DMS153 (cell line): ENCODE data around the gene NECTIN4.
"Not testable (repeated sequence)": the region's sequence is repeated elsewhere in the genome, so short reads cannot be mapped to it uniquely, and the experiment has no call there.

Experiments used
- DNase-seq: peaks from one replicate; lab custom pipeline; 2025; lab: John Stamatoyannopoulos, UW

Gene NECTIN4

GRCh38 chr1:161054232-161054631 is 35.1 kb downstream of the NECTIN4 start:
- DNase-seq = no peak

- no peak for DNase-seq
Measured at GRCh38 chr1:161052899-161053298, 36.5 kb downstream of the NECTIN4 start.

- no peak for DNase-seq
Measured at GRCh38 chr1:161051219-161051618, 38.1 kb downstream of the NECTIN4 start.

GRCh38 chr1:161048949-161049722 is 40.2 kb downstream of the NECTIN4 start:
- DNase-seq = no peak

- no peak for DNase-seq
Measured at GRCh38 chr1:161047436-161048420, 41.6 kb downstream of the NECTIN4 start.

- DNase-seq = no peak
Measured at GRCh38 chr1:161046605-161047228, 42.6 kb downstream of the NECTIN4 start.

- peak; percentile 98 for DNase-seq
Measured at GRCh38 chr1:161045736-161046604, 43.4 kb downstream of the NECTIN4 start, which contains the start of gene USF1. Gene USF1, minus strand, starts transcription at chr1:161045977. Its CDS starts 2,702 bp downstream, at chr1:161043275.

- peak; percentile 48 for DNase-seq
Measured at GRCh38 chr1:161044908-161045735, 44.2 kb downstream of the NECTIN4 start.

GRCh38 chr1:161044535-161044907 is 44.8 kb downstream of the NECTIN4 start:
- no peak for DNase-seq

- DNase-seq = no peak
Measured at GRCh38 chr1:161039546-161039945, 49.8 kb downstream of the NECTIN4 start.

- no peak for DNase-seq
Measured at GRCh38 chr1:161039154-161039545, 50.2 kb downstream of the NECTIN4 start.

GRCh38 chr1:161038523-161039153 is 50.7 kb downstream of the NECTIN4 start, which contains the start of gene TSTD1:
Gene TSTD1, minus strand, starts transcription at chr1:161038964. Its CDS starts 75 bp downstream, at chr1:161038889.
- DNase-seq = peak; percentile 58

- DNase-seq = no peak
Measured at GRCh38 chr1:161037661-161038522, 51.5 kb downstream of the NECTIN4 start.

- DNase-seq = no peak
Measured at GRCh38 chr1:161033751-161034150, 55.6 kb downstream of the NECTIN4 start.

GRCh38 chr1:161032409-161032808 is 56.9 kb downstream of the NECTIN4 start:
- DNase-seq = no peak

GRCh38 chr1:161031874-161032273 is 57.5 kb downstream of the NECTIN4 start:
- DNase-seq = no peak

GRCh38 chr1:161029466-161029865 is 59.9 kb downstream of the NECTIN4 start:
- not testable (repeated sequence) for DNase-seq

- DNase-seq = not testable (repeated sequence)
Measured at GRCh38 chr1:161026954-161027353, 62.4 kb downstream of the NECTIN4 start.

GRCh38 chr1:161022432-161022831 is 66.9 kb downstream of the NECTIN4 start:
- DNase-seq = not testable (repeated sequence)
